GM12873 (cell line): ENCODE results near the gene FBXL5.

ENCODE experiments used
- CTCF ChIP-seq: IDR thresholded peaks from 2 replicates; pipeline ENCODE4 v1.5.1; 2012; ENCODE audit warnings: low read depth, mild to moderate bottlenecking, moderate library complexity, low read length, control low read depth; ENCODE audit not compliant: insufficient read depth; ENCODE audit errors: missing control alignments

The FBXL5 gene

GRCh38 chr4:15577508-15577907 lies 77.6 kb downstream of the FBXL5 start:
- no peak for TF ChIP-seq CTCF

GRCh38 chr4:15575966-15576365 lies 79.2 kb downstream of the FBXL5 start:
- TF ChIP-seq CTCF = no peak

- no peak for TF ChIP-seq CTCF
Observed at GRCh38 chr4:15569746-15570145, 85.4 kb downstream of the FBXL5 start.

- TF ChIP-seq CTCF = no peak
Observed at GRCh38 chr4:15568821-15569220, 86.3 kb downstream of the FBXL5 start.

GRCh38 chr4:15563871-15564270 lies 91.3 kb downstream of the FBXL5 start:
- no peak for TF ChIP-seq CTCF

- TF ChIP-seq CTCF = no peak
Observed at GRCh38 chr4:15562623-15563022, 92.5 kb downstream of the FBXL5 start.

- TF ChIP-seq CTCF = no peak
Observed at GRCh38 chr4:15562114-15562513, 93.0 kb downstream of the FBXL5 start.
